A549 (cell line): ENCODE data around the gene C6orf141. TPM values are rescaled to one million over a fixed set of nuclear protein-coding genes. Genes with fewer than 3 reads are reported as not detected.

Experiments used
- ATAC-seq, 2 experiments: fragments of 200-7000 bp in 1 of 2; fragments of >200 bp in 1 of 2; cut with Nextera tagmentation in 1 of 2; cut with Tn5 transposase in 1 of 2; 3 replicates each; pipeline versions ENCODE4 v1.8.0 to v1.9.1; 2018 to 2020; ENCODE audit warnings: mild to moderate bottlenecking in 1 of 2, moderate library complexity in 1 of 2
- CTCF ChIA-PET: fragments of 300-600 bp; sonication (Branson Sonifier 250); formaldehyde crosslinking; extraction: SDS; loops from one replicate; lab custom pipeline; 2021; ENCODE audit warnings: antibody characterized with exemption, inconsistent platforms; lab: Yijun Ruan, JAX
- POLR2A ChIA-PET: fragments of 350-600 bp; formaldehyde crosslinking; extraction: SDS; loops from one replicate; lab custom pipeline; 2021; ENCODE audit warnings: antibody characterized with exemption, inconsistent platforms; lab: Yijun Ruan, JAX
- DNase-seq, 2 experiments: peaks; one replicate each; pipeline versions ENCODE4 v3.0.0 to v3.0.0-alpha.2; 2011 to 2016; ENCODE audit warnings: low read depth in 1 of 2, low spot score in 1 of 2
- FAIRE-seq: peaks from 2 replicates; lab custom pipeline; 2011; peaks lifted over from hg19 to GRCh38; lab: Jason Lieb, UNC
- H3K27ac ChIP-seq, 2 experiments: fragments of >200 bp; sonication (Bioruptor Twin); formaldehyde crosslinking; 3 replicates each; pipeline ENCODE4 v1.5.1; 2016 to 2017
- H3K4me1 ChIP-seq: fragments of >200 bp; sonication (Bioruptor Twin); formaldehyde crosslinking; 3 replicates; pipeline ENCODE4 v1.6.1; 2016
- H3K4me2 ChIP-seq: fragments of >200 bp; sonication (Bioruptor Twin); formaldehyde crosslinking; 3 replicates; pipeline ENCODE4 v1.6.1; 2016
- H3K4me3 ChIP-seq: fragments of >200 bp; sonication (Bioruptor Twin); formaldehyde crosslinking; 3 replicates; pipeline ENCODE4 v1.5.1; 2016
- H3K9me3 ChIP-seq: fragments of >200 bp; sonication (Bioruptor Twin); formaldehyde crosslinking; 3 replicates; pipeline ENCODE4 v1.6.1; 2016
- ATOH8 ChIP-seq: fragments of 250-450 bp; sonication (Bioruptor Pico); IDR thresholded peaks from 2 replicates; pipeline ENCODE4 v1.5.0; 2020; ENCODE audit warnings: low read depth, mild to moderate bottlenecking, moderate library complexity
- BCL3 ChIP-seq: fragments of >200 bp; sonication (Bioruptor Twin); formaldehyde crosslinking; IDR thresholded peaks from 3 replicates; pipeline ENCODE4 v1.6.1; 2016
- CEBPB ChIP-seq, 2 experiments: fragments of >200 bp in 1 of 2; sonication (Bioruptor Twin) in 1 of 2; formaldehyde crosslinking in 1 of 2; IDR thresholded peaks; 2 replicates each; pipeline ENCODE4 v1.6.1; 2012 to 2016
- CTCF ChIP-seq: fragments of >200 bp; sonication (Bioruptor Twin); formaldehyde crosslinking; IDR thresholded peaks from 3 replicates; pipeline ENCODE4 v1.5.1; 2016
- EHF ChIP-seq: fragments of 250-450 bp; sonication (Bioruptor Pico); IDR thresholded peaks from 2 replicates; pipeline ENCODE4 v1.5.0; 2020; ENCODE audit warnings: mild to moderate bottlenecking
- FOXS1 ChIP-seq: fragments of 250-450 bp; sonication (Bioruptor Pico); IDR thresholded peaks from 2 replicates; pipeline ENCODE4 v1.5.0; 2020; ENCODE audit warnings: mild to moderate bottlenecking, moderate library complexity
- GATA3 ChIP-seq: IDR thresholded peaks from 2 replicates; pipeline ENCODE4 v1.6.1; 2012; ENCODE audit warnings: borderline replicate concordance
- HES2 ChIP-seq: fragments of >200 bp; sonication (Bioruptor Twin); formaldehyde crosslinking; IDR thresholded peaks from 2 replicates; pipeline ENCODE4 v1.6.1; 2016
- HOXA7 ChIP-seq: fragments of 250-450 bp; sonication (Bioruptor Pico); IDR thresholded peaks from 2 replicates; pipeline ENCODE4 v1.5.0; 2020; ENCODE audit warnings: mild to moderate bottlenecking, moderate library complexity
- HOXB13 ChIP-seq: fragments of 250-450 bp; sonication (Bioruptor Pico); IDR thresholded peaks from 2 replicates; pipeline ENCODE4 v1.5.0; 2020; ENCODE audit warnings: low read depth, mild to moderate bottlenecking, moderate library complexity
- HOXB5 ChIP-seq: fragments of 250-450 bp; sonication (Bioruptor Pico); IDR thresholded peaks from 2 replicates; pipeline ENCODE4 v1.5.0; 2020; ENCODE audit warnings: mild to moderate bottlenecking, moderate library complexity
- JUNB ChIP-seq: fragments of >200 bp; sonication (Bioruptor Twin); formaldehyde crosslinking; IDR thresholded peaks from 2 replicates; pipeline ENCODE4 v1.6.1; 2016
- MYC ChIP-seq: IDR thresholded peaks from 2 replicates; pipeline ENCODE4 v1.6.1; 2012; ENCODE audit warnings: mild to moderate bottlenecking, inconsistent platforms, low read length, improper control_type of control experiment, borderline replicate concordance
- RCOR1 ChIP-seq: fragments of 150-350 bp; IDR thresholded peaks from 2 replicates; pipeline ENCODE4 v1.6.1; 2014; ENCODE audit warnings: antibody characterized with exemption, low read length, low read depth
- REST ChIP-seq: fragments of 200-600 bp; sonication (generic); IDR thresholded peaks from 2 replicates; pipeline ENCODE4 v1.6.1; 2016; ENCODE audit warnings: antibody characterized with exemption, mild to moderate bottlenecking, moderate library complexity
- RNF2 ChIP-seq: fragments of 200-600 bp; sonication (generic); IDR thresholded peaks from 2 replicates; pipeline ENCODE4 v1.6.1; 2016; ENCODE audit warnings: low read depth, mild to moderate bottlenecking, antibody characterized with exemption, moderate library complexity, borderline replicate concordance
- SMC3 ChIP-seq: fragments of >200 bp; sonication (Bioruptor Twin); formaldehyde crosslinking; IDR thresholded peaks from 3 replicates; pipeline ENCODE4 v1.6.1; 2018; ENCODE audit warnings: inconsistent platforms
- TP53 ChIP-seq: fragments of 250-450 bp; sonication (Bioruptor Pico); IDR thresholded peaks from 2 replicates; pipeline ENCODE4 v1.5.0; 2021; ENCODE audit warnings: mild to moderate bottlenecking, moderate library complexity
- USF2 ChIP-seq: fragments of 450-650 bp; IDR thresholded peaks from 2 replicates; pipeline ENCODE4 v1.6.1; 2014; ENCODE audit warnings: antibody characterized with exemption
- ZFP36 ChIP-seq: fragments of 450-650 bp; IDR thresholded peaks from 2 replicates; pipeline ENCODE4 v1.6.1; 2014; ENCODE audit warnings: borderline replicate concordance; ENCODE audit not compliant: partially characterized antibody
- WGBS: methylation state at CpG from one replicate; pipeline ENCODE4 v1.1.6; 2017; ENCODE audit errors: missing lambda C conversion rate; 5-methylcytosine and 5-hydroxymethylcytosine counted together
- polyA plus RNA-seq, 4 experiments: library from polyadenylated mRNA; depleted of rRNA in 3 of 4; stranded (reverse); fragments of >200 nt; fragmentation: RNase III in 1 of 4; extraction: RNeasy Plus Mini Kit Qiagen cat#74134 plus additional on column Dnase treatment in 1 of 4; gene quantifications; 2 replicates in 3 of 4; 3 replicates in 1 of 4; pipeline ENCODE4 v1.2.3, GENCODE V29; 2011 to 2017

C6orf141 gene
- polyA plus RNA-seq, 2 of the 4 experiments (the other 2 are of a cell fraction): 24.9 to 29.9 TPM

- Histone ChIP-seq H3K27ac (no peak overlapping the region), H3K4me3 (no peak overlapping the region), H3K4me2 (0 out of 3 replicates have a peak overlapping the region, but pooled peaks have one; percentile 32), H3K4me1 (peaks cover 9% of the 10 kb centered on the region; the same call in 1 of the 3 replicates), H3K9me3 (no peaks in the 10 kb centered on the region)
- DNase-seq (no peak), FAIRE-seq (no peak), ATAC-seq (no peak)
- ChIA-PET POLR2A (no interaction called here), CTCF (no interaction called here)
- TF ChIP-seq EHF (CRISPR knock-in tag) (no peak), SMC3 (no peak), HOXA7 (CRISPR knock-in tag) (no peak), FOXS1 (no peak)
- 31% methylated on average over 2 of the region's 2 CpGs for WGBS
Observed at GRCh38 chr6:49513153-49513989, 37.1 kb upstream of the C6orf141 start.

GRCh38 chr6:49514571-49515484 is 35.6 kb upstream of the C6orf141 start:
- TF ChIP-seq JUNB: no peak
- TF ChIP-seq HES2: no peak
- TF ChIP-seq GATA3: no peak
- TF ChIP-seq HOXB5: no peak
- no peak for TF ChIP-seq CTCF
- no peak for TF ChIP-seq HOXA7 (CRISPR knock-in tag)
- TF ChIP-seq BCL3: no peak
- no peaks in the 10 kb centered on the region for H3K9me3 ChIP-seq
- FAIRE-seq (no peak), ATAC-seq (no peak), DNase-seq (no peak)
- CTCF ChIA-PET: interaction anchor here (0.6 to 1.8 kb wide), 3 partner anchors 17 to 585 kb away, joined by 3 to 7 read pairs (median 3); no protein-coding TSS in a partner anchor
- H3K4me3 ChIP-seq: no peak overlapping the region
- H3K27ac ChIP-seq: no peak overlapping the region
- 66% methylated on average over 8 of the region's 8 CpGs for WGBS
- H3K4me1 ChIP-seq: peaks cover 9% of the 10 kb centered on the region; the same call in 1 of the 3 replicates
- POLR2A ChIA-PET: no interaction called here
- no peak overlapping the region for H3K4me2 ChIP-seq

- 78% methylated on average over 10 of the region's 10 CpGs for WGBS
- no peaks in the 10 kb centered on the region for H3K9me3 ChIP-seq
- ChIA-PET POLR2A (no interaction called here), CTCF (interaction anchor here (1.8 kb wide), 1 partner anchor 16 kb away, joined by 7 read pairs; no protein-coding TSS in a partner anchor)
- FAIRE-seq: no peak
- TF ChIP-seq RNF2 (no peak), ZFP36 (no peak), HOXB13 (no peak), MYC (no peak), TP53 (CRISPR knock-in tag) (no peak), CEBPB (IDR thresholded peaks at IDR 0.05) (no peak), RCOR1 (no peak), USF2 (no peak), ATOH8 (no peak), REST (no peak)
- peaks cover 9% of the 10 kb centered on the region; the same call in 1 of the 3 replicates for H3K4me1 ChIP-seq
- ATAC-seq: no peak
- H3K4me3 ChIP-seq: no peak overlapping the region
- H3K4me2 ChIP-seq: no peak overlapping the region
- H3K27ac ChIP-seq: no peak overlapping the region
- no peak for DNase-seq
Observed at GRCh38 chr6:49515485-49516146, 34.9 kb upstream of the C6orf141 start.
